GM19372 (cell line): ENCODE data around the gene DDT.
"Not testable (repeated sequence)": the region's sequence is repeated elsewhere in the genome, so short reads cannot be mapped to it uniquely, and the experiment has no call there.

Experiments used
- ATAC-seq: cut with Tn5 transposase; IDR thresholded peaks from one replicate; pipeline ENCODE4 v1.9.1; 2021; ENCODE audit warnings: mild to moderate bottlenecking, low read depth, moderate library complexity; ENCODE audit not compliant: unreplicated experiment

DDT gene

DNA sequence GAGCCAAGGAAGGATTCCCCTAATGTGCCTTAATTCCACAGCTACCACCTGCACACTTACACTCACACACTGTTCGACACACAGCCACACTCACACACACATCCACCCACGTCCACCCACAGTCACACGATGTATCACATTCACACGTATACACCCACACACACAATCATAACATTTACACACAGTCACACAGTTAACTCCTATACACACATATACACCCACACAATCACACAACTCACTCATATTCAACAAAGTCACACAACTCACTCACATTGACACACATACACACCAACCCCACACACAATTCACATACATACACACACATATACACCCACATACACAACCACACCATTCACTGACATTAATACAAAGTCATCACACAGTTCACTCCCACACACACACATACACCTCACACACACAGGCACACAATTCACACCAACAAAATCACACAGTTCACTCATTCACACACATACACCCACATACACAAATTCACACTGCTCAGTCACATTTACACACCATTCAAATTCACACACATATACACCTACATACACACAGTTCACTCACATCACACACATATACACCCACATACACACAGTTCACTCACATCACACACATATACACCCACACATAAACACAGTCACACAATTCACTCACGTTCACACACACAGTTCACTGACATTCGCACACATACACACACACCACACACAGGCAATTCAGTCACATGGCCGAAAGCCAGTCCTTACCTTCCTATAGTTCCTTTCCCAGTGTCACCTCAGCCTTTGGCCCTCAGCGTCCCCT, 19.8 kb downstream of the DDT start:
- ATAC-seq: not testable (repeated sequence)

- ATAC-seq: not testable (repeated sequence)
Observed at GRCh38 chr22:23953485-23953884, 20.8 kb downstream of the DDT start.

- not testable (repeated sequence) for ATAC-seq
Observed at GRCh38 chr22:23952794-23953405, 21.3 kb downstream of the DDT start.

DNA sequence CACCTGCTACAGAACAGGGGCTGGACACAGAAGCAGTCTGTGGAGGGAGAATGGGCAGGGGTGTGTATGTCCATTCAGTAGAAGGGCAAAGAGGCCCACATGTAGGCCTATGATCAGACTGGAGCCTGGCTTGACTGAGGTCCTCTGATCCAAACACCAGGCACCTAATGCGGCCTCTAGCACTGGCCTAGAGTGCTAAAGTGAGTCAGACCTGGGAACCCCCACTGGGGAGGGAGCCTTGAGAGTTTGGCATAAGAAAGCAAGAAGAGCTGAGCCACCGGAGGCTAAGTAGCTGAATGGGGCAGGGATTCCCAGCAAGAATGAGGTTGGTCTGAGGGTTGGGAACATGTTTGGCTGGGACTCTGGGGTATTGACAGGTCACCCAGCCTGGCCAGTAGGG, 22.9 kb downstream of the DDT start:
- ATAC-seq: not testable (repeated sequence)

- not testable (repeated sequence) for ATAC-seq
Observed at GRCh38 chr22:23949764-23950163, 24.5 kb downstream of the DDT start.

DNA sequence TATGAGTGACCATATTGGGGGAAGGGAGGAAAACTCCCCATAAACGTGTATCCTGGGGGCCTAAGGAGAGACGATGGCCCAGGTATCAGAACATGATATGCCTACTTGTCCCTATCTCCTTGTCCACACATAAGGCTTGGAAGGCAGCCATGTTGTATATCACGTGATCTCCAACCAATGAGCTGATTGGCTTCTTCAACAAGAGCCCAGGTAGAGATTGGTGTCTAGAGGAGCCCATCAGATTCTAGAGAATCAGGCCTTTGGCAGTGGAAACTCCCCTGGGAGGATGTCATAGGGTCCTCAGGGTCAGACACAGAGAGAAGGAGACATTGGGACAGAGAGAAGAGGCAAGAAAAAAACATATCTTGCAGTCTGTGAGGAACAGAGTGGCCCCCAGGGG, 26.9 kb downstream of the DDT start:
- not testable (repeated sequence) for ATAC-seq

DNA sequence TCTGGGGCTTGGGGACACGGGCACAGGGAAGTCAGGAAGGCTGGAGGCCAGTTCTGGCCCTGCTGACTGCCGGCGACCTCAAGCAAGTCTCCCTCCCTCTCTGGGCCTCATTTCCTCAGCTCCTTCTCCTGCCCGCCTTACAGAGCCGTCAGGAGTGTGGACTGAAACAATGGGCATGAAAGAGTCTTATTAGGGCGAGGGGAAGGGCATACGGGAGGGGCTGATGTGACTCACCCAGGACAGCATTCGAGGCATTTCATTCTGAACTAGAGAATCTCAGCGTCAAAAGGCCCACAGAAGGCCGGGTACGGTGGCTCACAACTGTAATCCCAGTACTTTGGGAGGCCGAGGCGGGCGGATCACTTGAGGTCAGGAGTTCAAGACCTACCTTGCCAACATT, 34.1 kb downstream of the DDT start:
- ATAC-seq: not testable (repeated sequence)

DNA sequence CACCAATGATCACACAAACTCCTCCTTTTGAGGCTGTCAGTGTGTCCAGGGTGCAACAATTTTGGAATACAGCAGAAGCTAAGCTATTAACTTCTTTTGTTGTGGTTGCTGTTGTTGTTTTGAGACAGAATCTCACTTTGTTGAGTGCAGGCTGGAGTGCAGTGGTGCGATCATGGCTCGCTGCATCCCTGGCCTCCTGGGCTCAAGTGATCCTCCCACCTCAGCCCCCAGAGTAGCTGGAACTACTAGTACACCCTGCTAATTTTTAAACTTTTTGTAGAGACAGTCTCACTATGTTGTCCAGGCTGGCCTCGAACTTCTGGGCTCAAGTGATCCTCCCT, 35.3 kb downstream of the DDT start:
- no peak for ATAC-seq

GRCh38 chr22:23938328-23939016, 35.8 kb downstream of the DDT start:
- no peak for ATAC-seq

- no peak for ATAC-seq
Observed at GRCh38 chr22:23926561-23926960, 47.7 kb downstream of the DDT start.

GRCh38 chr22:23925020-23925606, 49.1 kb downstream of the DDT start:
- ATAC-seq: no peak

- no peak for ATAC-seq
Observed at GRCh38 chr22:23922921-23923320, 51.3 kb downstream of the DDT start.

DNA sequence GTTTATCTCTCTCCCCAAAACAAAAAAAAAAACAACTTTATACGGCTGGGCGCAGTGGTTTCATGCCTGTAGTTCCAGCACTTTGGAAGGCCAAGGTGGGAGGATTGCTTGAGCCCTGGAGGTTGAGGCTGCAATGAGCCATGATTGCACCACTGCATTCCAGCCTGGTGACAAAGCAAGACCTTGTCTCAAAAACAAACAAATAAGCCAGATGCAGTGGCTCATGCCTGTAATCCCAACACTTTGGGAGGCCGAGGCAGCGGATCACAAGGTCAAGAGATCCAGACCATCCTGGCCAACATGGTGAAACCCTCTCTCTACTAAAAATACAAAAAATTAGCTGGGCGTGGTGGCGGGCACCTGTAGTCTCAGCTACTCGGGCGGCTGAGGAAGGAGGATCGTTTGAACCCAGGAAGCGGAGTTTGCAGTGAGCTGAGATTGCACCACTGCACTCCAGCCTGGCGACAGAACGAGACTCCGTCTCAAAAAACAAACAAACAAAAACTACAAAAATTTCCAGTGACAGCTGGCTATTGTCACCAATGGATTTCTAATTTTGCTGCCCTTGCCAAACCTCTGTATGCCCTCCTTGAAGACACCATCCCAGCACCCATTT, 52.5 kb downstream of the DDT start:
- not testable (repeated sequence) for ATAC-seq
